HG03025 (cell line): ENCODE data around the gene RAB27A.

Experiments used
- ATAC-seq: cut with Tn5 transposase; IDR thresholded peaks from one replicate; pipeline ENCODE4 v1.9.1; 2021; ENCODE audit warnings: mild to moderate bottlenecking, moderate library complexity; ENCODE audit not compliant: unreplicated experiment, low FRiP score

The RAB27A gene

DNA sequence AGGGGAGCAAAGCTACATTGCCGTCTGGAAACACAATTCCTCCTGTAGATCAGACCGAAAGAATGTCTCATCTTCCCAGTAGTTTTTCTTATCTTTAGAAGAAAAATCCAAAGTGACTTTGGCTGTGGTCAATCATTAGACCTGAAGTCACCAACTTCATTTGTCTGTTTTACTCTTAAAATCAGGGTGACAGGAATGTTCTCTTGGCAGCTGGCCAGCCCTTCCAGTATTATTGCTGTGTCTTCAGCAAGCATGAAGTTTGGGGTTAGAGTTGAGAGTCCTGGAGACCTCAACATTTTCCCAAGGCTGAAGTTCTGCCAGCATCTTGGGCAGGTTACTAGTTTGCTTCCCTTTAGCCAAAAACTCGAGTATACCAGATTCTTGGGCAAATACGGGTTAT, 125.3 kb downstream of the RAB27A start:
- ATAC-seq: no peak
